Fibroblast of pulmonary artery (primary cell): ENCODE measurements around the gene TMEM126A.
A peak's percentile ranks its signal among the peaks of the same experiment; 100 is the strongest.
"Not testable (repeated sequence)": the region's sequence is repeated elsewhere in the genome, so short reads cannot be mapped to it uniquely, and the experiment has no call there.

Experiments used
- DNase-seq: peaks from one replicate; pipeline ENCODE4 v3.0.0-alpha.2; 2010; ENCODE audit warnings: low read depth
- H3K4me3 ChIP-seq: replicated peaks from 2 replicates; pipeline ENCODE4 v1.5.1; 2011; ENCODE audit warnings: low read depth, mild to moderate bottlenecking, control low read depth, low read length, moderate library complexity
- TF ChIP-seq, protein P1 (sequence below): IDR thresholded peaks from 2 replicates; pipeline ENCODE4 v1.5.1; 2011; ENCODE audit warnings: mild to moderate bottlenecking, control low read depth, low read length, inconsistent platforms; ENCODE audit errors: missing control alignments

Gene TMEM126A

DNA sequence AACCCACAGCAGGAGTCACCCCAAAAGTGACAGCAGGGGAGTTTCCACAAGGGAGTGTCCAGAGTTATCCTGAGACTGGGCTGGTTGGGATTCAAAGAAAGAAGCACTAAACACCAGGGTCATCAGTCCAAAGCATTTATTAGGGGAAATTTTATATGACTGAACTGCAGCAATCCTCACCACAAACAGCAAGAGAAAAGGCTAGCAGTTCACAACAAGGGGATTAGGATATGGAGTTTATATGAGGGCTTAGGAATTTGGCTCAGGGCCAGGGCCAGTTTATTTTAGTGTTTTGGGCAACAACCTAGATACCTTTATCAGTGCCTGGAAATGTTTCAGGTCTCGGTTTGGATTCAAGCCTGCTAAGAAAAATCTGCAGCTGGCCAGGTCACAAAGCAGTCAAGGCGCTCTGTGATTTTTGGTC is 4.6 kb upstream of the TMEM126A start:
- H3K4me3 ChIP-seq = no peak overlapping the region
- TF ChIP-seq, protein P1, sequence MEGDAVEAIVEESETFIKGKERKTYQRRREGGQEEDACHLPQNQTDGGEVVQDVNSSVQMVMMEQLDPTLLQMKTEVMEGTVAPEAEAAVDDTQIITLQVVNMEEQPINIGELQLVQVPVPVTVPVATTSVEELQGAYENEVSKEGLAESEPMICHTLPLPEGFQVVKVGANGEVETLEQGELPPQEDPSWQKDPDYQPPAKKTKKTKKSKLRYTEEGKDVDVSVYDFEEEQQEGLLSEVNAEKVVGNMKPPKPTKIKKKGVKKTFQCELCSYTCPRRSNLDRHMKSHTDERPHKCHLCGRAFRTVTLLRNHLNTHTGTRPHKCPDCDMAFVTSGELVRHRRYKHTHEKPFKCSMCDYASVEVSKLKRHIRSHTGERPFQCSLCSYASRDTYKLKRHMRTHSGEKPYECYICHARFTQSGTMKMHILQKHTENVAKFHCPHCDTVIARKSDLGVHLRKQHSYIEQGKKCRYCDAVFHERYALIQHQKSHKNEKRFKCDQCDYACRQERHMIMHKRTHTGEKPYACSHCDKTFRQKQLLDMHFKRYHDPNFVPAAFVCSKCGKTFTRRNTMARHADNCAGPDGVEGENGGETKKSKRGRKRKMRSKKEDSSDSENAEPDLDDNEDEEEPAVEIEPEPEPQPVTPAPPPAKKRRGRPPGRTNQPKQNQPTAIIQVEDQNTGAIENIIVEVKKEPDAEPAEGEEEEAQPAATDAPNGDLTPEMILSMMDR = no peak
- peak; percentile 59 for DNase-seq

DNA sequence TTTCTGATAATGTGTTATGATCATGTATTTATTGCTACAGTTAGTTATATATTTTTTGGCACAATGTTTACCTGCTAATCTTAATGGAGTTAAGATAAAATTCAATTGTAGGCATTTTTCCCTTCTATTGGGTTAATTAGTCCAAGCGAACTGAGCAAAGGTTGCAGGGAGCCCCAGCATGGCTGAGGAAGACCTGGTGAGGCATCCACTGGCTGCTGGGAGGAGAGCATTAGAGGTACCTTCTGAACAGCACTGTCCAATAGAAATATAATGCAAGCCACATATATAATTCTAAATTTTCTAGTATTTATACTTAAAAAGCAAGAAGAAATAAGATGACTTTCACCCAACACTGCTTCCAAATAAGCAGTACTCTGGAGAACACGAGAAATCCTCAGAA is 689 bp upstream of the TMEM126A start:
- DNase-seq = no peak
- H3K4me3 ChIP-seq = peak overlapping the region; percentile 86
- TF ChIP-seq, protein P1 = no peak

DNA sequence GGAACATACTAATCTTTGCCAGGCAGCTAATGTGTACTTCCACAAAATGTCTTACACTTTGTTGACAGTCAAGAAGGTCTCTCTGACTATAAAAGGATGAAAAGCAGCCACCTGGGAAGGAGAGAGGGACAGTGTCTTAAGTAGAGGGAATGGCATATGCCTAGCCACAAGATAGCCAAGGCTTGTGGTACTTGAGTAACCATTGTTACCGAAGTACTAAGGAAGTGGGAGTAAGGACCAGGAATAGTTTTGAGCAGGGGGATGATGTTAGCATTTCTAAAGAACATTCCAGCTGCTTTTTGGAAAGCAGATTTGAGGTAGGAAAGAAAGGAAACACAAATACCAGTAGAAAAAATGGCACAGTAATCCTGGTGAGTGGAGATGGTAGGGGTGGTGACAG is 3.4 kb downstream of the TMEM126A start:
- H3K4me3 ChIP-seq = no peak overlapping the region
- TF ChIP-seq, protein P1 = no peak
- no peak for DNase-seq

DNA sequence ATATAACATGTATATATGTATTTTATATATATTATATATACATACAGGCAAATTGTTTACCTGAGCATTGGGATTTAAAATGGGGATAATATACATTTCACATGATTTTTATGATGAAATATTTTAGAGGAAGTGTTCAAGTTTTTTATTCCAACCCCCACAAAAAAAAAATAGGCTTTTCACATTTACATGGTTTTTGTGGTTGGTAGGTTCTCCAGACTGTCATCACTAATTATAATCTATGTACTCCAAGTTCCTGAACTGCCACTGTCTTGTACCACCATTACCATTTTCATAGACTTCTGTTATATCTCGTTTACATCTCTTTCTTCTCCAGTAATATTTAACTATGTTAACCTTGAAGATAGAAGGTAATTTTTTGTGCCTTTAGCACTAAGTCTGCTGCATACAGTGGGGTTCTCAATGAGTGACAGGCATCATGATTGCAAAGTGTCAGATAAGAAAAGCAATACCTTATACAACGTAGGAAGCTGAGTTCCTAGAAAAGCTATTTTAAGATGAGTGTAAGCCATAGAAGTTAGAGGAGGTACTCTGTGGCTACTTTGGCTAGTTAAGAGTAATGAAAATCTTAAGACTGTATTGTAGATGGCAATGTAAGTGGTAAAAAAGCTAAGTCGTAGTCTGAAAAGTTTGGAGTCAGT is 5.2 kb downstream of the TMEM126A start:
- DNase-seq = no peak
- H3K4me3 ChIP-seq = no peak overlapping the region
- TF ChIP-seq, protein P1 = no peak

DNA sequence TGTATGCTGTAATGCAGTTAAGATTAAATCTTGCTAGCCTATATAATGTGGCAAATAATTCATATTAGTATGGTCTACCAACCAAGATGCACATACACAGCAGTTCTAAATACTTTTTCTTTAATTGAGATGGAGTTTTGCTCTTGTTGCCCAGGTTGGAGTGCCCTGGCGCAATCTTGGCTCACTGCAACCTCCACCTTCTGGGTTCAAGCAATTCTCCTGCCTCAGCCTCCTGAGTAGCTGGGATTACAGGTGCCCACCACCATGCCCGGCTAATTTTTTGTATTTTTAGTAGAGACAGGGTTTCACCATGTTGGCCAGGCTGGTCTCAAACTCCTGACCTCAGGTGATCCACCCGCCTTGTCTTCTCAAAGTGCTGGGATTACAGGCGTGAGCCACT is 6.6 kb downstream of the TMEM126A start:
- H3K4me3 ChIP-seq, DNase-seq: not testable (repeated sequence)

DNA sequence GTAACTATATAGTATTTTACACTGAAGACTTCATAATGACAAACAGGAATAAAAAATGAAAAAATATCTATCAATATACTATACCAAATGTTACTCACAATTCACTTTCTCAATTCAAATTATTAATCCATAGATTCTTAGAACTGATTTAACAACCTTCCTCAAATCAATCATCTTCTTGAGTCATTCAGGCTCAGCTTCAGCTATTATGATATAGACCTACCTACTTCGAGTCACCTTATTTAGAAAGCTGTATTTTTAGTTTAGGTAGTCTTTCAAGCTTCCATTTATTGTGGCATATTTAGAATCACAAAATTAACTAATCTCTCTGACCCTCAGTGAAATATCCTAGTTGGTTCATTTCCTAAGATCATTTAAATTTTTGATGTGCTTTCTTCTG is 9.0 kb downstream of the TMEM126A start:
- TF ChIP-seq, protein P1 = no peak
- no peak overlapping the region for H3K4me3 ChIP-seq
- no peak for DNase-seq

DNA sequence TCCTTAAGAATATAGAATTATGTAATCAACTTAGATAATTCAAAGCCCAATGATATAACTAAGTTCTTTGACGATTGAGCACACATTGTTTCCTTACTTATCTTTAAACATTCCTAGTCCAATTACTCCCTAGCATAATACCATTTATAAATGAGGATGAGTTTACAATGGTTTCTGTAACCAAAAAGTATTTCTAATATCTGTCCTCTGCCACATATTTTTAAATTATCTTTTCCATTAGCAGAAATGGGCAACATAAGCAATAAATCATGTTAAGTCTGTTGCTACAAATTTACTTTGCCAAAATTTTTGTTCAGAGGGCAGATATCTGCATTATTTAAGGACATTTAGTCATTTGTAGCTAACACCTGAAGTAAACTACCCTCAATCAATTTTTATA is 10.4 kb downstream of the TMEM126A start:
- TF ChIP-seq, protein P1 = no peak
- peak; percentile 48 for DNase-seq

More for the DNA sequence above, 10.4 kb downstream of the TMEM126A start:
- H3K4me3 ChIP-seq = no peak overlapping the region
